RWPE2 (cell line): ENCODE data around the gene KRT6B.
"Not testable (repeated sequence)": the region's sequence is repeated elsewhere in the genome, so short reads cannot be mapped to it uniquely, and the experiment has no call there.

Experiments
- ATAC-seq: fragments of 200-7000 bp; cut with Tn5 transposase; 3 replicates; pipeline ENCODE4 v1.9.1; 2021; ENCODE audit warnings: low read depth
- DNase-seq: peaks from one replicate; pipeline ENCODE4 v3.0.0-alpha.2; 2020; ENCODE audit warnings: low spot score
- H3K27ac ChIP-seq: fragments of 450-650 bp; 2 replicates; pipeline ENCODE4 v1.5.1; 2017; ENCODE audit warnings: mild to moderate bottlenecking; ENCODE audit not compliant: poor library complexity, severe bottlenecking
- H3K27me3 ChIP-seq: fragments of 250-450 bp; sonication (Bioruptor Pico); 2 replicates; pipeline ENCODE4 v1.5.1; 2021; ENCODE audit warnings: mild to moderate bottlenecking, moderate library complexity; ENCODE audit not compliant: insufficient read depth, poor library complexity, severe bottlenecking
- H3K36me3 ChIP-seq: fragments of 250-450 bp; sonication (Bioruptor Pico); 2 replicates; pipeline ENCODE4 v1.5.1; 2020; ENCODE audit warnings: low read depth, mild to moderate bottlenecking, moderate library complexity
- H3K4me1 ChIP-seq: fragments of 250-450 bp; sonication (Bioruptor Pico); 2 replicates; pipeline ENCODE4 v1.5.1; 2021; ENCODE audit warnings: mild to moderate bottlenecking, moderate library complexity; ENCODE audit not compliant: insufficient read depth, poor library complexity, severe bottlenecking
- H3K4me3 ChIP-seq: fragments of 250-450 bp; sonication (Bioruptor Pico); 2 replicates; pipeline ENCODE4 v1.5.1; 2021; ENCODE audit warnings: mild to moderate bottlenecking, moderate library complexity; ENCODE audit not compliant: severe bottlenecking
- H3K9me3 ChIP-seq: fragments of 250-450 bp; sonication (Bioruptor Pico); 2 replicates; pipeline ENCODE4 v1.5.1; 2021; ENCODE audit warnings: mild to moderate bottlenecking, moderate library complexity; ENCODE audit not compliant: severe bottlenecking
- CTCF ChIP-seq: fragments of 450-650 bp; IDR thresholded peaks from one replicate; pipeline ENCODE4 v1.5.1; 2017; ENCODE audit warnings: mild to moderate bottlenecking, moderate library complexity; ENCODE audit not compliant: poor library complexity, severe bottlenecking

The KRT6B gene

GRCh38 chr12:52494100-52494499 lies 42.2 kb upstream of the KRT6B start:
- Histone ChIP-seq H3K4me3 (no peak overlapping the region), H3K27me3 (no peaks in the 10 kb centered on the region), H3K4me1 (peaks cover 38% of the 10 kb centered on the region), H3K9me3 (no peaks in the 10 kb centered on the region), H3K27ac (peak overlapping the region; percentile 100), H3K36me3 (peaks cover 34% of the 10 kb centered on the region)
- TF ChIP-seq CTCF, result no peak
- ATAC-seq (peak; percentile 3), DNase-seq (no peak)

- peak; percentile 71 for ATAC-seq
- no peaks in the 10 kb centered on the region for H3K9me3 ChIP-seq
- peak within 1 kb of the TSS; percentile 59 for H3K4me3 ChIP-seq
- TF ChIP-seq CTCF, result no peak
- peak within 1 kb of the TSS; percentile 100 for H3K27ac ChIP-seq
- peaks cover 38% of the 10 kb centered on the region for H3K4me1 ChIP-seq
- peak; percentile 94 for DNase-seq
- no peaks in the 10 kb centered on the region for H3K27me3 ChIP-seq
- peaks cover 44% of the 10 kb centered on the region for H3K36me3 ChIP-seq
Measured at GRCh38 chr12:52493172-52493571, 41.2 kb upstream of the KRT6B start, which contains the start of gene KRT6A. Gene KRT6A, minus strand, starts transcription at chr12:52493257. Its CDS starts 69 bp downstream, at chr12:52493188.

- Histone ChIP-seq H3K4me3 (peak overlapping the region; percentile 59), H3K36me3 (peaks cover 51% of the 10 kb centered on the region), H3K4me1 (peaks cover 38% of the 10 kb centered on the region), H3K27ac (peak overlapping the region; percentile 100)
- H3K9me3 ChIP-seq, ATAC-seq, DNase-seq, H3K27me3 ChIP-seq: not testable (repeated sequence)
Measured at GRCh38 chr12:52492405-52492804, 40.5 kb upstream of the KRT6B start.

GRCh38 chr12:52491495-52491894 lies 39.5 kb upstream of the KRT6B start:
- not testable (repeated sequence) for H3K9me3 ChIP-seq
- H3K4me3 ChIP-seq, result peak overlapping the region; percentile 59

GRCh38 chr12:52488736-52489135 lies 36.8 kb upstream of the KRT6B start:
- peak overlapping the region; percentile 100 for H3K27ac ChIP-seq
- peaks cover 56% of the 10 kb centered on the region for H3K36me3 ChIP-seq
- no peak overlapping the region for H3K4me3 ChIP-seq
- peaks cover 4% of the 10 kb centered on the region for H3K4me1 ChIP-seq
- no peaks in the 10 kb centered on the region for H3K27me3 ChIP-seq
- peaks cover 11% of the 10 kb centered on the region for H3K9me3 ChIP-seq
- no peak for TF ChIP-seq CTCF
- DNase-seq, result no peak
- ATAC-seq, result no peak

More at GRCh38 chr12:52491495-52491894, 39.5 kb upstream of the KRT6B start:
- Histone ChIP-seq H3K27ac (peak overlapping the region; percentile 100), H3K4me1 (peaks cover 29% of the 10 kb centered on the region), H3K36me3 (peaks cover 56% of the 10 kb centered on the region)
- not testable (repeated sequence) for H3K27me3 ChIP-seq, DNase-seq, ATAC-seq

GRCh38 chr12:52487744-52488443 lies 35.9 kb upstream of the KRT6B start:
- Histone ChIP-seq H3K9me3 (peaks cover 11% of the 10 kb centered on the region), H3K27ac (peak overlapping the region; percentile 100), H3K36me3 (peaks cover 56% of the 10 kb centered on the region)
- not testable (repeated sequence) for H3K4me1 ChIP-seq, H3K27me3 ChIP-seq, H3K4me3 ChIP-seq, DNase-seq
- peak; percentile 1; the same call in 2 of the 3 replicates for ATAC-seq
